K562 (cell line): ENCODE measurements around the gene VPS41. TPM values are rescaled to one million over a fixed set of nuclear protein-coding genes. Genes with fewer than 3 reads are reported as not detected.

Experiments
- ATAC-seq: fragments of 200-7000 bp; cut with Tn5 transposase; 3 replicates; pipeline ENCODE4 v1.9.1; 2020; ENCODE audit warnings: moderate library complexity
- BruUV-seq: library from RNA; stranded (reverse); fragments of 400-500 nt; replicated peaks from 2 replicates; lab custom pipeline; 2021; lab: Mats Ljungman, UMichigan
- CTCF ChIA-PET: fragments of 300-600 bp; formaldehyde crosslinking; extraction: SDS; loops from one replicate; lab custom pipeline; 2021; ENCODE audit warnings: low intra/inter-chr PET ratio; lab: Yijun Ruan, JAX
- POLR2A ChIA-PET: fragments of 300-600, 350-650 bp; sonication (Branson Sonifier 250); formaldehyde crosslinking; extraction: SDS; loops from one replicate; lab custom pipeline; 2021; ENCODE audit warnings: antibody characterized with exemption, inconsistent platforms; lab: Yijun Ruan, JAX
- DNase-seq, 4 experiments: peaks; one replicate each; pipeline versions ENCODE4 v3.0.0 to v3.0.0-alpha.2; 2011 to 2018; ENCODE audit warnings: low spot score in 3 of 4, mixed read lengths in 3 of 4; ENCODE audit errors: extremely low read depth in 1 of 4
- FAIRE-seq: peaks from 2 replicates; lab custom pipeline; 2011; peaks lifted over from hg19 to GRCh38; lab: Jason Lieb, UNC
- H2AFZ ChIP-seq: 2 replicates; pipeline ENCODE4 v1.6.0; 2011; ENCODE audit warnings: low read depth, low read length, control low read depth, inconsistent platforms
- H3K27ac ChIP-seq: fragments of 200-600 bp; 3 replicates; pipeline ENCODE4 v1.8.0; 2011; ENCODE audit warnings: low read depth, mild to moderate bottlenecking, control low read depth, inconsistent platforms, low read length, moderate library complexity, mixed read lengths; ENCODE audit errors: extremely low read depth
- H3K27me3 ChIP-seq, 2 experiments: fragments of 300-600 bp in 1 of 2; 2 replicates in 1 of 2; 3 replicates in 1 of 2; pipeline versions ENCODE4 v1.6.0 to v1.8.0; 2011; ENCODE audit warnings: inconsistent platforms in 2 of 2, low read length in 2 of 2, mild to moderate bottlenecking in 1 of 2, mixed read lengths in 1 of 2, moderate library complexity in 1 of 2; ENCODE audit not compliant: control insufficient read depth in 2 of 2, insufficient read depth in 2 of 2
- H3K36me3 ChIP-seq: fragments of 300-600 bp; 3 replicates; pipeline ENCODE4 v1.8.0; 2011; ENCODE audit warnings: mild to moderate bottlenecking, low read length, inconsistent platforms; ENCODE audit not compliant: control insufficient read depth, insufficient read depth
- H3K4me1 ChIP-seq, 2 experiments: fragments of 200-600 bp in 1 of 2; replicated peaks in 1 of 2; 2 replicates in 1 of 2; 3 replicates in 1 of 2; pipeline versions ENCODE4 v1.5.1 to v1.8.0; 2011; ENCODE audit warnings: inconsistent platforms in 2 of 2, low read length in 2 of 2, mild to moderate bottlenecking in 1 of 2, mixed read lengths in 1 of 2, moderate library complexity in 1 of 2; ENCODE audit not compliant: control insufficient read depth in 2 of 2, insufficient read depth in 2 of 2
- H3K4me2 ChIP-seq: 2 replicates; pipeline ENCODE4 v1.6.1; 2011; ENCODE audit warnings: low read length, control low read depth, inconsistent platforms, mixed read lengths; ENCODE audit not compliant: insufficient read depth
- H3K4me3 ChIP-seq: fragments of 200-600 bp; sonication (generic), shearing (Covaris generic); 2 replicates; pipeline ENCODE4 v1.5.1; 2016; ENCODE audit warnings: control low read depth, inconsistent platforms
- H3K79me2 ChIP-seq: fragments of 200-600 bp; 3 replicates; pipeline ENCODE4 v1.8.0; 2011; ENCODE audit warnings: low read length, inconsistent platforms; ENCODE audit not compliant: control insufficient read depth, insufficient read depth
- H3K9ac ChIP-seq, 2 experiments: 2 replicates each; pipeline versions ENCODE4 v1.6.0 to v1.6.1; 2011; ENCODE audit warnings: low read depth in 2 of 2, low read length in 2 of 2, control low read depth in 1 of 2, inconsistent platforms in 1 of 2, mild to moderate bottlenecking in 1 of 2, mixed read lengths in 1 of 2; ENCODE audit not compliant: insufficient read depth in 1 of 2
- H3K9me1 ChIP-seq: one replicate; pipeline ENCODE4 v1.6.0; 2011; ENCODE audit warnings: inconsistent platforms, mild to moderate bottlenecking, low read length, moderate library complexity; ENCODE audit not compliant: control insufficient read depth, insufficient read depth
- H3K9me3 ChIP-seq: replicated peaks from 2 replicates; pipeline ENCODE4 v1.5.1; 2011; ENCODE audit warnings: low read depth, low read length, inconsistent platforms; ENCODE audit not compliant: control insufficient read depth, insufficient read depth
- H4K20me1 ChIP-seq: replicated peaks from 2 replicates; pipeline ENCODE4 v1.6.1; 2011; ENCODE audit warnings: low read length, inconsistent platforms, mixed read lengths; ENCODE audit not compliant: control insufficient read depth, insufficient read depth
- BDP1 ChIP-seq: IDR thresholded peaks from 3 replicates; pipeline ENCODE4 v1.6.1; 2011; ENCODE audit not compliant: insufficient read length, insufficient read depth
- CAMTA2 ChIP-seq: fragments of 250-450 bp; sonication (Bioruptor Pico); conservative IDR thresholded peaks from 2 replicates; pipeline ENCODE4 v1.5.1; 2022
- HBP1 ChIP-seq: fragments of 450-650 bp; formaldehyde crosslinking; IDR thresholded peaks from 2 replicates; pipeline ENCODE4 v1.4.0; 2022; ENCODE audit warnings: missing genetic modification characterization
- SMARCA4 ChIP-seq: fragments of 450-650 bp; IDR thresholded peaks from 2 replicates; pipeline ENCODE4 v1.6.1; 2016
- ZNF408 ChIP-seq: fragments of 250-450 bp; sonication (Bioruptor Pico); IDR thresholded peaks from 2 replicates; pipeline ENCODE4 v1.4.0; 2020; ENCODE audit warnings: low read depth, mild to moderate bottlenecking, moderate library complexity
- ZNF655 ChIP-seq: fragments of 250-450 bp; sonication (Bioruptor Pico); IDR thresholded peaks from 2 replicates; pipeline ENCODE4 v1.5.0; 2021
- WGBS: fragments of 100-300 bp; shearing (Covaris generic); methylation state at CpG from one replicate; pipeline ENCODE4 v1.1.6; 2016; ENCODE audit warnings: low coverage, mixed read lengths; ENCODE audit not compliant: insufficient coverage; ENCODE audit errors: missing lambda C conversion rate; 5-methylcytosine and 5-hydroxymethylcytosine counted together
- in situ Hi-C: fragments of 300-500 bp; cut with MboI; formaldehyde crosslinking; loops from 4 replicates; pipeline ENCODE4 v1.15.0; 2018; ENCODE audit warnings: inconsistent platforms, mixed read lengths
- intact Hi-C: fragments of 100-400 bp; cut with micrococcal nuclease; formaldehyde crosslinking; loops from 2 replicates; pipeline ENCODE4 v1.14.2; 2022
- polyA plus RNA-seq, 8 experiments: library from polyadenylated mRNA; depleted of rRNA in 4 of 8; stranded (reverse) in 5 of 8; unstranded in 3 of 8; fragments of >200 nt; fragmentation: Nextera tagmentation in 2 of 8; fragmentation: Illumina TruSeq in 1 of 8; extraction: Ambion mirVana in 2 of 8; extraction: Trizol in 1 of 8; gene quantifications; 2 replicates each; pipeline versions ENCODE4 v1.2.1 to v1.2.3, GENCODE V29; 2011 to 2014; ENCODE audit warnings: inconsistent platforms in 1 of 8, missing spikeins in 1 of 8
- total RNA-seq, 7 experiments: library from RNA; depleted of rRNA in 6 of 7; stranded (reverse); fragments of >200 nt in 6 of 7; fragmentation: Illumina TruSeq in 2 of 7; extraction: Trizol in 2 of 7; gene quantifications; 2 replicates each; pipeline versions ENCODE4 v1.2.1 to v1.2.3, GENCODE V29; 2011 to 2021; ENCODE audit warnings: low replicate concordance in 1 of 7
- TF ChIP-seq, protein P1 (sequence below), 2 experiments: fragments of 450-650 bp in 1 of 2; sonication (generic) in 1 of 2; formaldehyde crosslinking in 1 of 2; IDR thresholded peaks in 1 of 2; conservative IDR thresholded peaks in 1 of 2; 2 replicates each; pipeline versions ENCODE4 v1.6.1 to v1.8.1; 2016 to 2023; ENCODE audit warnings: mild to moderate bottlenecking in 2 of 2, moderate library complexity in 2 of 2, inconsistent platforms in 1 of 2, missing genetic modification reagents in 1 of 2
- TF ChIP-seq, protein P2 (sequence below): fragments of 450-650 bp; IDR thresholded peaks from 2 replicates; pipeline ENCODE4 v1.6.1; 2017; ENCODE audit warnings: antibody characterized with exemption, mild to moderate bottlenecking
- TF ChIP-seq, protein P3 (sequence below), 2 experiments: fragments of 450-650 bp; conservative IDR thresholded peaks; 2 replicates each; pipeline ENCODE4 v1.6.1; 2017; ENCODE audit warnings: mild to moderate bottlenecking in 2 of 2, moderate library complexity in 2 of 2

VPS41 gene
- total and polyA plus RNA-seq, 9 of the 15 experiments (the other 6 are each of a cell fraction or from before 2014, with no cell fraction given), result 17.7 to 46.8 (median 32.1) TPM

- FAIRE-seq (no peak), DNase-seq (no peak), ATAC-seq (no peak)
- in situ Hi-C loops, result no loop called here
- ChIA-PET CTCF (no interaction called here), POLR2A (no interaction called here)
- H3K4me1 ChIP-seq, result peaks cover 0 to 18% of the 10 kb centered on the region in 2 experiments; a peak in 4 of 5 replicates
- BruUV-seq, result no TSS peak
- TF ChIP-seq, protein P1, sequence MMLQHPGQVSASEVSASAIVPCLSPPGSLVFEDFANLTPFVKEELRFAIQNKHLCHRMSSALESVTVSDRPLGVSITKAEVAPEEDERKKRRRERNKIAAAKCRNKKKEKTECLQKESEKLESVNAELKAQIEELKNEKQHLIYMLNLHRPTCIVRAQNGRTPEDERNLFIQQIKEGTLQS (IDR thresholded peaks at IDR 0.05), result no peak
- TF ChIP-seq, protein P1 (CRISPR knock-in tag; conservative IDR thresholded peaks at IDR 0.05), result no peak
- TF ChIP-seq HBP1 (CRISPR knock-in tag), result no peak
- TF ChIP-seq, protein P2, sequence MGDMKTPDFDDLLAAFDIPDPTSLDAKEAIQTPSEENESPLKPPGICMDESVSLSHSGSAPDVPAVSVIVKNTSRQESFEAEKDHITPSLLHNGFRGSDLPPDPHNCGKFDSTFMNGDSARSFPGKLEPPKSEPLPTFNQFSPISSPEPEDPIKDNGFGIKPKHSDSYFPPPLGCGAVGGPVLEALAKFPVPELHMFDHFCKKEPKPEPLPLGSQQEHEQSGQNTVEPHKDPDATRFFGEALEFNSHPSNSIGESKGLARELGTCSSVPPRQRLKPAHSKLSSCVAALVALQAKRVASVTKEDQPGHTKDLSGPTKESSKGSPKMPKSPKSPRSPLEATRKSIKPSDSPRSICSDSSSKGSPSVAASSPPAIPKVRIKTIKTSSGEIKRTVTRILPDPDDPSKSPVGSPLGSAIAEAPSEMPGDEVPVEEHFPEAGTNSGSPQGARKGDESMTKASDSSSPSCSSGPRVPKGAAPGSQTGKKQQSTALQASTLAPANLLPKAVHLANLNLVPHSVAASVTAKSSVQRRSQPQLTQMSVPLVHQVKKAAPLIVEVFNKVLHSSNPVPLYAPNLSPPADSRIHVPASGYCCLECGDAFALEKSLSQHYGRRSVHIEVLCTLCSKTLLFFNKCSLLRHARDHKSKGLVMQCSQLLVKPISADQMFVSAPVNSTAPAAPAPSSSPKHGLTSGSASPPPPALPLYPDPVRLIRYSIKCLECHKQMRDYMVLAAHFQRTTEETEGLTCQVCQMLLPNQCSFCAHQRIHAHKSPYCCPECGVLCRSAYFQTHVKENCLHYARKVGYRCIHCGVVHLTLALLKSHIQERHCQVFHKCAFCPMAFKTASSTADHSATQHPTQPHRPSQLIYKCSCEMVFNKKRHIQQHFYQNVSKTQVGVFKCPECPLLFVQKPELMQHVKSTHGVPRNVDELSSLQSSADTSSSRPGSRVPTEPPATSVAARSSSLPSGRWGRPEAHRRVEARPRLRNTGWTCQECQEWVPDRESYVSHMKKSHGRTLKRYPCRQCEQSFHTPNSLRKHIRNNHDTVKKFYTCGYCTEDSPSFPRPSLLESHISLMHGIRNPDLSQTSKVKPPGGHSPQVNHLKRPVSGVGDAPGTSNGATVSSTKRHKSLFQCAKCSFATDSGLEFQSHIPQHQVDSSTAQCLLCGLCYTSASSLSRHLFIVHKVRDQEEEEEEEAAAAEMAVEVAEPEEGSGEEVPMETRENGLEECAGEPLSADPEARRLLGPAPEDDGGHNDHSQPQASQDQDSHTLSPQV, result no peak
- TF ChIP-seq CAMTA2, result no peak
- TF ChIP-seq, protein P3, sequence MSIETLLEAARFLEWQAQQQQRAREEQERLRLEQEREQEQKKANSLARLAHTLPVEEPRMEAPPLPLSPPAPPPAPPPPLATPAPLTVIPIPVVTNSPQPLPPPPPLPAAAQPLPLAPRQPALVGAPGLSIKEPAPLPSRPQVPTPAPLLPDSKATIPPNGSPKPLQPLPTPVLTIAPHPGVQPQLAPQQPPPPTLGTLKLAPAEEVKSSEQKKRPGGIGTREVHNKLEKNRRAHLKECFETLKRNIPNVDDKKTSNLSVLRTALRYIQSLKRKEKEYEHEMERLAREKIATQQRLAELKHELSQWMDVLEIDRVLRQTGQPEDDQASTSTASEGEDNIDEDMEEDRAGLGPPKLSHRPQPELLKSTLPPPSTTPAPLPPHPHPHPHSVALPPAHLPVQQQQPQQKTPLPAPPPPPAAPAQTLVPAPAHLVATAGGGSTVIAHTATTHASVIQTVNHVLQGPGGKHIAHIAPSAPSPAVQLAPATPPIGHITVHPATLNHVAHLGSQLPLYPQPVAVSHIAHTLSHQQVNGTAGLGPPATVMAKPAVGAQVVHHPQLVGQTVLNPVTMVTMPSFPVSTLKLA (conservative IDR thresholded peaks at IDR 0.05), result no peak
- TF ChIP-seq ZNF655, result no peak
- TF ChIP-seq BDP1, result no peak
- no peak for TF ChIP-seq SMARCA4
- TF ChIP-seq ZNF408 (CRISPR knock-in tag), result no peak
- no peaks in the 10 kb centered on the region for H3K27me3 ChIP-seq
- intact Hi-C loops, result no loop called here
- H3K4me3 ChIP-seq, result no peak overlapping the region
- no peaks in the 10 kb centered on the region for H3K79me2 ChIP-seq
- H3K9me1 ChIP-seq, result no peaks in the 10 kb centered on the region
- H2AFZ ChIP-seq, result no peak overlapping the region
- H4K20me1 ChIP-seq, result no peaks in the 10 kb centered on the region; the same call in 1 of the 2 replicates
- WGBS, result 36% methylated on average over 2 of the region's 2 CpGs
- H3K4me2 ChIP-seq, result no peak overlapping the region
- H3K27ac ChIP-seq, result no peak overlapping the region
- no peak overlapping the region for H3K9ac ChIP-seq
- H3K9me3 ChIP-seq, result no peaks in the 10 kb centered on the region
- no peaks in the 10 kb centered on the region for H3K36me3 ChIP-seq
Measured at GRCh38 chr7:38851321-38851720, 57.7 kb downstream of the VPS41 start.
